SHP77 treated with DMSO at 0.1 percent for 48 hours (cell line): ENCODE results near the gene FKBP5.

Source experiments
- DNase-seq: peaks from one replicate; lab custom pipeline; 2025; lab: John Stamatoyannopoulos, UW

Gene FKBP5

DNA sequence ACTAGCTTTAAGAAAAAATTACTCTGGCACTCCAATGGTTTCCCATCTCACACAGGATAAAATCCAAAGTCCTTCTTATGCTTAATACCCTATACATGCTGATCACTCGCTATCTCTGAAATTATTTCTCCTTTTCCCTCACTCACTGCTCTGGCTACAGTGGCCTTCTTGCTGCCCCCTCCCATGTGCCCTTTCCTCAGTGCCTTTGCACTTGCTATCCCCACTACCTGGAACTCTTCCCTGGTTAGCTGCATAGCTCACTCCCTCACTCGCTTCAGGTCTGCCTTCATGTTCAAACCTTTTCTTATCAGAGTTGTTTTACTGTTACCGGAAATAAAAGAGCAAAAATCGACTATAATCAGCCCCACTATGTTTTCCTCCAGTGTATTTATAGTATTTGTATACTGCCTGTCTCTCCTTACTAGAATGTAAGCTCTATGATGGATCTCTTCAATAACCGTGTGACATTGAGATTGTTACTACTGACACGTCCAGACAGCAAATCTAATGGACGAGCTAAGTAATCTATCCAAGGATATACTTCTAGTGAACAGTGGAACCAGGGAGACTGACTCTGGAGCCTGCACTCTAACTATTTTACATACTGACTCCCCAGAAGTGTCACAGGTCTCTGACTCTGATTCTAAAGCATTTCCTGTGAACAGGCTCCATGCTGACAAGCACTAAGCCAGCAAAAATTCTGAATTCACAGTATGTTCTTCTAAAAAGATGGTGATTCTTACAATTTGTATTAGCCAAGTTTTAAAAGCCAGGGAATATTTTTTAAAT, 25.1 kb downstream of the FKBP5 start:
- DNase-seq: no peak

DNA sequence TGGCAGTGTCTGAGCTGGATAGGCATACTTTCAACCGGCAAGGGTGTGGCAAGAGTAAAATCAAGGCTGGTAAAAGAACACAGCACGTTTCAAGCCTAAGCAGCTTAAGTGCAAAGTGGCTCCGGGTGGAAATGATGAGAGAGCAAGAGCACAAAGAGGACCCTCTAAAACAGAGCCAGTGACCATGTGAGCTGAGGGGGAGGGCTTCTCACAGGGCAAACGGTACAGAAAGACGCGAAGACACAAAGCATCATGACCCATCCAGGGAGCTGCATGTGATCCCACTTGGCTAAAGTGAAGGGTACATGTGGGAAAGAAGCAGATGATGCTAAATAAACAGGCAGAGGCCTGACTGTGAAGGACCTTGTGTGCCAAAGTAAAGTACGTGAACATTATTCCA, 25.7 kb downstream of the FKBP5 start:
- no peak for DNase-seq

DNA sequence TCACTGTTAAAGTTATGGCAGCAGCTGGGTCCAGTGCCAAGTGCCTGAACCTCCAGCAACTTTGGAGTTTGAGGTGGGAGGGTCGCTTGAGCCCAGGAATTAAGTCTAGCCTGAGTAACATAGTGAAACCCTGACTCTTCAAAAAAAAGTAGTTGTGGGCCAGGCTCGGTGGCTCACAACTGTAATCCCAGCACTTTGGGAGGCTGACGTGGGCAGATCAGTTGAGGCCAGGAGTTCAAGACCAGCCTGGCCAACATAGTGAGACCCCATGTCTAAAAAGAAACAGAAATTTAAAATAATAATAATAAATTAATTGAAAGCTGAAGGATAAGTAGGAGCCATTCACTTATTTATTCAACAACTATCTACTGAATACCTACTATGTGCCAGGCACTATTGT, 33.8 kb downstream of the FKBP5 start:
- no peak for DNase-seq

DNA sequence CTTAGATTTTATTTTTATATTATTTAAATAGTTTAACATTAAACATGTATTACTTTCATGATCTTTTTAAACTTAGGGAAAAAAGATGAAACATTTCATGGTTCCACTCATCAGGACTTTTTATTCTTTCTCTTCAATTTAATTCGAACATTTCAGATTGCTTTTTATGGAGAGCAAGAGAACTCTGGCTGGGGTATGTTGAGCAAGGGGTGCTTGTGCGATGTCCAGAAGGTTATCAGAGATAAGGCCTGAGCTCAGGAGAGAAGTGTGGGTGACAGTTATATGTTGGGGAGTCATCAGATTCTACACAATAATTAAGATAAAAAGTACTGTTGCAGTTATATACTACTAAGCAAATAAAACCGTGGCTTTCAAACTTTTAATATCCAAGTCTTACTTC, 37.5 kb downstream of the FKBP5 start:
- no peak for DNase-seq

DNA sequence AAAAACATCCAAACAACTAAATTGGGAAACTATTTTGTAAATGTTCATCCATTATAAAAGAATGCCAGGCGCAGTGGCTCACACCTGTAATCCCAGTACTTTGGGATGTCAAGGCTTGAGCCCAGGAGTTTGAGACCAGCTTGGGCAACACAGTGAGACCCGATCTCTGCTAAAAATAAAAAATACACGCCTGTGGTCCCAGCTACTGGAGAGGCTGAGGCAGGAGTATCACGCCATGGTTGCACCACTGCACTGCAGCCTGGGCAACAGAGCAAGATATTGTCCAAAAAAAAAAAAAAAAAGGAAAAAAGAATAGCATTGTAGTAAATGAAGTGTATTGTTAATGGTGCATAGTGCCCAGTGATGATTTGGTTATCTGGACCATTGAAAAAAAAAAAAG, 38.7 kb downstream of the FKBP5 start:
- no peak for DNase-seq

DNA sequence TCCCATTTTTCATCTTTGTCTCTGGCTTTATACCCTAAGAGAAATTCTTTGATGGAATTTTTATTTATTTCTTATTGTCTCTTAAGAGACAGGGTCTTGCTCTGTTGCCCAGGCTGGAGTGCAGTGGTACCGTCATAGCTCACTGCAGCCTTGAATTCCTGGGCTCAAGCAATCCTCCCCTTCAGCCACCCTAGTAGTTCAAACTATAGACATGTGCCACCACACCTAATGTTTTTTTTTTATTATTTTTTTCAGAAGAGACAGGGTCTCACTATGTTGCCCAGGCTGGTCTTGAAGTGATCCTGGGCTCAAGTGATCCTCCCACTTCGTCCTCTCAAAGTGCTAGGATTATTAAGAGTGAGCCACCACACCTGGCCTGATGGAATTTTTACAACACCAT, 40.5 kb downstream of the FKBP5 start:
- DNase-seq: no peak

DNA sequence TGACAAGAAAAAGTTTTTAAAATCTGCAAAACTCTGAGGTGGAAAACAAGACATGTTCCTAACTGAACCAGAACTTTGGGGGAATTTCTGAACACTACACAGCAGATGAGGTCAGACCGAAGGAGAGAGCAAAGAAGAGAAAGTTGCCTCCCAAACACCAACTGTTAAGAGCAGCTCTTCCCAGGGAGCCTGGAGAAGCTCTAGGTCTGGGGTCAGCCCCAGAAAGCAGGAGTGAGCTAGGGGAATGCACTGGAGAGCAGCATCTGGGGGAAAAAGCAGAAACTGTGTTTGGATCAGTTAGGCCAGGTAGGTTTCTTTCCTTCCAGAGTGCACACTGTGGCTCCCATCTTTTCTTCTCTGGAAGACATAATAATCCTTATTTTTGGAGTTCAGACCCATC, 41.3 kb downstream of the FKBP5 start:
- no peak for DNase-seq

DNA sequence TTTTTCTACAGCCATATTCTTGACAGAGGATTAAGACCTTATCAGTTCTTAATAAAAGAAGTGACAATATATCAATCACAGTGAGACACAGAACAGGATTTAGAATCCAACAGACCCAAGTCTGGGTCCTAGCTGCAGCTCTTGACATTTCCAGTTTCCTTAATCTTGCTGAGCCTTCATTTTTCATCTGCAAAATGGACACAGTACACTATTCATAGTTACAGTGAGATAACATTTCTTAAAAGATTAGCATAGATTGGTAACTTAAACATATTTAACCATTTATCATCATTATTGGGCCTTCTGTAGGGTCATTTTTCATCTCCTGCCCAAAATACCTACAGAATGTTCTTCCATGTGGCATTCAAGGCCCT, 45.6 kb downstream of the FKBP5 start:
- DNase-seq: no peak

DNA sequence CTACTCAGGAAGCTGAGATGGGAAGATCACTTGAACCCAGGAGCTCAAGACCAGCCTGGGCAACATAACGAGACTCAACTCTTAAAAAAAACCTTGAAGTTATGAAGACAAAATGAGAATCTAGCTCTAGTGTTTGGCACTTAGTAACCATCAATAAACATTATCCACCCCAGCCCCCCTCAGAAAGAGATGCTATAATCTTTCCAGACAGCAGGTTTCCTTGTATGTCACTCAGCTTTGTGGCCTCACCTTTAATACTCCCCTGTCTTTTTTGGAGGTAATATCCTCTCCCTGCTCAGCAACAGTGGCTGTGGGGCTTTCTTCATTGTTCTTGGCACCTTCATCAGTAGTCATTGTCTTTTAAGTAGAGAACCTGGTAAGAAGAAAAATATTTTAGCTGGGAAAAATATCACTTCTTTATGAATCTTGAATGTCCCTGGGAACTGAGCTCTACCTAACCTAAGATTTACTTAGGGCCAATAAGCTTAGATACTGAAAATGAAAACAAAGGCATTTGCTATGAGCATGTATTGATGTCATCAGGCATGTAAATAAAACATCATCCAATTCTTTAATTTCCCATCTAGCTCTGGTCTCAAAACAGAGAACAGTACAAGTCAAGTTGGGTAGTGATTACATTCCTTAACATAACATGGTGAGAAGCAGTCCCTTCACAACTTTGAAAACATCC, 46.1 kb downstream of the FKBP5 start:
- no peak for DNase-seq

DNA sequence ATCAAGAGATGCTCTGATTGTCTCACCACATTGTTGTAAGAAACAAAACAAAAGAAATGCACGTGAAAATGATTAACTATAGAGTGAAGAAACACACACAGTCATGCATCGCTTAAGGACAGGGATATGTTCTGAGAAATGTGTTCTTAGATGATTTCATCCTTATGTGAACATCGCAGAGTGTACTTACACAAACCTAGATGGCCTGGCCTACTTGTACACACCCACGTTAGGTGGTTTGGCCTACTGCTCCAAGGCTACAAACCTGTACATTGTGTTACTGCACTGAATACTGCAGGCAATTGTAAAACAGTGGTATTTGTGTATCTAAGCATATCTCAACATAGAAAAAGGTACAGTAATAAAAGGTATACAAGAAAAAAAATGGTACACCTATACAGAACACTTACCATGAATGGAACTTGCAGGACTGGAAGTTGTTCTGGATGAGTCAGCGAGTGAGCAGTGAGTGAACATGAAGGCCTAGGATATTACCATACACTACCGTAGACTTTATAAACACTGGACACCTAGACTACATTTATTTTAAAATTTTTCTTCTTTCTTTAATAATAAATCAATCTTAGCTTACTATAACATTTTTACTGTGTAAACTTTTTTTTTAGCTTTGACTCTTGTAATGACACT, 48.6 kb downstream of the FKBP5 start:
- DNase-seq: no peak

DNA sequence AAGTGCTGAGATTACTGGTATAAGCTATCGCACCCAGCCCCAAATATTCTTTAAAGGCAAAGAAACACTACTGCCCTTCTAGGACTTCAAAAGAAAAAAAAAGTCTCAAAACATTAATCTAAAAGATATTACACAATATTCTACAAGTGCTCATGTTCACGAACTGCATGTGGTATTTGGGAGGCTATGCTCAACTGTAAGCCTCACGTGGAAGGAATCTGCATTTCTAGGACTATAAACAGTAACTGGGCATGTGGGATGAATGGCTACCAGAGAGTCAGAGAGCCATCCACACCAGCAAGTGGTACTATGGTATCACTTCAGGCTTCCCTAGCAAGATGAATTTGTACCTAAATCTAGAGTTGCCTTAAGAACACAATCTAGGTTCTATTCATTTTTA, 50.0 kb downstream of the FKBP5 start:
- DNase-seq: no peak

DNA sequence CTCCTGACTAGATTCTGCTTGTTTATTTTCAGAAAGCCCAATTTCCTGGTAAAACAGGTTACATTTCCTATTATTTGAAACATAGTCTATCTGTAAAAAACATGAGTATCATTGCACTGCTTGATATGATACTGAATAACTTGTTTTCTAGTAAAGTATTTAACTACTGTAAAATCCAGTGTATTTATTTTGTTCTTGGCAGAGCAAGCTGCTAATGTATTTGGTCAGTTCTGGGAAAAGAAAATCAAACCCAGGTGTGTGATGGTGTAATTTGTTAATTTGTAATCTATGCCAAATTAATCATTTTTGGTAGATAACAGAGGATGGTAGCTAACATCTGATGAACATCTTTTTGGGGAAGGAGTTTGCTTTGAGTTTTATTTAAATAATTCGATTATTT, 50.8 kb downstream of the FKBP5 start:
- no peak for DNase-seq

DNA sequence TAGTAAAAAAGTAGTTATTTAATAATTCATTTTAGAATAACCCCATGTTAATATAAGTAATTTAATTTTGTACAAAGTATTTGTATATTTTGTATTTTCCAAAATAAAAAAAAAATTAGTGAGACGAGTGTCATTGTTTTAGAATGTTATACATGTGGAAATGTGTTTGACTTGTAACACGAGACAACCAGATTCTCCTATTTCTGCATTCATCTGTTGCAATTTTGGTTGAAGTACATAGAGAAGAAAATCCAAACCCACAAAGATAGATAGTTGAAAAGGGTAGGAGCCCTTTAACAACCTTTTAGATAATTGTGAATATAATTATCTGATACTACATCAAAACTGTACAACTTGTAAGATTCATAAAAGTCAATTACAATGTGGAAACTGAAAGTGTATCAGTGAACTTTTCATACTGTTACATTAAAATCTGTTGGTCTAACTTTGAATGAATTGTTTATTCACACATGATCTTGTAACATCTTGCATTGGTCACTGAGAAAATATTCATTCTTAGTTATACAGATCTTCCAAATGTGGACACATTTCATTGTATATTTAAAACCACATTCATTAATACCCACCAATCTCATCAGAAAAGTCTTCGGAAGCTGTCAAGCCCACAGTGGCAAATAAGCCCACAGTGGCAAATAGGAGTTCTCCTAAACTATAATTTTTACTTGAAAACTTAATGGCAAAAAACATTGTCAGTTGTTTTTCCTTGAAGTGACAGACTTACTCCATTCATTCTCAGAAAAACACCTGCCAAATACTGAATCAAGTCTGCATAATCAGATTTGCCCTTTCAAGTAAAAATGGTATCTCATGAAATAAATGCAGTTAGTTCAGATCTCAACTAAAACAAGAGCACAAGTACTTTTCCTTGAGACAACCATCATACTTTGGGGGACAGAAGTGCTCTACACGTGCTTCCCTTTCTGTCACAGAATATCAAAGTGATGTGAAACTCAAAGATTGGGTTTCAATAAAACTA, 52.8 kb downstream of the FKBP5 start:
- no peak for DNase-seq

DNA sequence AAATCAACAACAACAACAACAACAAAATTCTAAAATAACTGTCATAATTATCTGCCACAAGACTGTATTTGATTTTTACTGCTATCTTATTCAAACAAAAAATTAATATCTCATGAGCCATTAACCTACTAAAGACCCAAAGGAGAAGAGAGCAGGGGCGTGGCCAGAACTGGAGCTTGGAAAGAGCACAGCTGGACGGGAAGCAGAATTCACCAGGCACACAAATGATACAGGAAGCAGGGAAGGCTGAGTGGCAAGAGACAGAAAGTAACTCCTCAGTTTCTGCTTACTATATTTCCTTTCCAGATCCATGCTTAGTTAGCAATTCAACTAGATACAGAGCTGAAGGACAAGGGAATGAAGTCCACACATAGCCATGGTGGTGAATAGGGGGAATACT, 54.4 kb downstream of the FKBP5 start:
- DNase-seq: no peak

DNA sequence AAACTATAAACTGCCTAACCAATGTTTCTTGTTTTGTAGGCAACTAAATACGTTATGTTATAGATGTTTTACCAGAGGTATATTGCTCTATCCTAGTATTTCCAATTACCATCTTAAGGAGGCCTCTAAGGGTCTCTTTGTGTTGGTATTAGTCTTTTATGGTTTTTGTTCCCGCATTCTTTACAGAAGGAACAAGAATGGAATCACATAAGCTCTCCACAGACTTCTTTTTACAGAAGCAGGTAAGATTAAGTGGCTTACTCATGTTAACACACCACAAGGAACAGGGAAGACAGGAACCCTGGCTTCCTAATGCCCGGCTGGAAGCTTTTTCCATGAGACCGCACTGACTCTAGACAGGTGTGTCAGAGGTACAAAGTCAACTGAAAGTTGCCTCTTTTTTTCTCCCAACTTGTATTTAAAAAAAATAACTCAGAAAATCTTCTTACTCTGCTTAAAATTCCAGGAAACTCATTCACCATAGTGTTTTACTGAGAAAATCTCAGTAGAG, 55.1 kb downstream of the FKBP5 start:
- DNase-seq: no peak

DNA sequence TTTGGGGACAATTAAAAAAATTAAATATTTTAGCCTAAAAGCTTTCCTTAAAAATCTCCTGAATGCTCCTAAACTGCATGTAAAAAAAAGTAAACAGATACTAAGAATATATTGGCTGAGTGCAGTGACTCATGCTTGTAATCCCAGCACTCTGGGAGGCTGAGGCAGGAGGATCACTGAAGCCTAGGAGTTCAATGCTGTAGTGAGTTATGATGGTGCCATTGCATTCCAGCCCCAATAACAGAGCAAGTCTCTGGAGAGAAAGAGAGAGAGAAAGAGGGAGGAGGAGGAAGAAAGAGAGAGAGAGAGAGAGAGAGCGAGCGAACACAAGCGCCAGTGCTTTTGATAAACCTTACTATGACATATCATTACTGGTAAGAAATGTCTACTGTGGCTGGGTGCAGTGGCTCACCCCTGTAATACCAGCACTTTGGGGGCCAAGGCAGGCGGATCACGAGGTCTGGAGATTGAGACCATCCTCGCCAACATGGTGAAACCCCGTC, 58.8 kb downstream of the FKBP5 start:
- no peak for DNase-seq

DNA sequence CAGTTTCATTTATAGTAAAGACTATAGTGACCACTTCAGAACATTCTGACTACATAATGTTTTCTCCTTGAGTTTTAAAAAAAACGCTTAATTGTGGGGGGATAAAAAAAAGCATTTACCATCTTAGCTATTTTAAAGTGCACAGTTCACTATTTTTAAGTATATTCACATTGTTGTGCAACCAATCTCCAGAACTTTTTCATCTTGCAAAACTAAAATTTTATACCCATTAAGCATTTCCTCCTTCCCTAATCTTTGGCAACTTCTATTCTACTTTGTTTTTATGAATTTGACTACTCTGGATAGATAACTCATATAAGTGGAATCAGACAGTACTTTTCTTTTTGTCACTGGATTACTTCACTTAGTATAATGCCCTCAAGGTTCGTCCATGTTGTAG, 62.3 kb downstream of the FKBP5 start:
- DNase-seq: no peak

DNA sequence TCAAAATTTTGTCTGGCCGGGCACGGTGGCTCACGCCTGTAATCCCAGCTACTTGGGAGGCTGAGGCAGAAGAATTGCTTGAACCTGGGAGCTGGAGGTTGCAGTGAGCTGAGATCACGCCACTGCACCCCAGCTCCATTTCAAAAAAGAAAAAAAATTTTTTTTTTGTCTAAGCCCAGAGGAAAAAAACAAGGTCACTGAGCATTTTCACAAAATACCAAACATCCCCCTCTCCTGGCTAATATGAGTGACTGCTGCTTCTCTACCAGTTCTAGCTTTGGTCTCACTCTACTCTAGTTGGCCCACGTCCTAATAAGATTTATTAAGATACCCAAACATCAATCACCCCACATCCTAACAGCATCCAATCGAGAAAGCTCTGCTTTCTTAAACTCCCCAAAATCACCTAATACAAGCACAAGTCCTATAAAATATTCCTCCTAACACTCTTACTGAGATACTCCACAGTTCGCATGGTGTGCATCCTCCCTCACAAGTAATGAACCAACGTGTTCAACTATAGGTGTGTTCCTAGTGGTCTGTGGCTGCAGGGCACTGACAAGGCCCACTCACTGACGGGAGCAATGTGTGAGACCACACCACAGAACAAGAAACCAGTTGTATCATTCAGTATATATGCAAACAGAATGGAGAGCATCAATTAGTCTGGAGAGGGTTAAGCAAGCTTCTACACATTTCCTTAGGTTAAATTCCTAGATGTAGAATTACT, 64.2 kb downstream of the FKBP5 start:
- DNase-seq: no peak

DNA sequence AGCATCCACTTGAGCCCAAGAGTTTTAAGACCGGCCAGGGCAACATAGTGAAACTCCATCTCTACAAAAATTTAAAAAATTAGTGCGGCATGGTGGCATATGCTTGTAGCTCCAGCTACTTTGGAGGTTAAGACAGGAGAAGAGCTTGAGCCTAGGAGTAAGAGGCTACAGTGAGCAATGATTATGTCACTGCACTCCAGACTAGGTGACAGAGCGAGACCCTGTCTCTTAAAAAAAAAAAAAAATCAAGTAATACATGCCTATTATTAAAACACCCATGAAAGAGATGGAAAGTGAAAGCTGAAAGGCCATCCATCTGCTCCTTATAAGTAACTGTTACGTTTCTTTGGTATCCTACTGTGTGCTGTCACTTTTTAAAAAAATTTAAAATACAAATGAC, 66.4 kb downstream of the FKBP5 start:
- DNase-seq: no peak

DNA sequence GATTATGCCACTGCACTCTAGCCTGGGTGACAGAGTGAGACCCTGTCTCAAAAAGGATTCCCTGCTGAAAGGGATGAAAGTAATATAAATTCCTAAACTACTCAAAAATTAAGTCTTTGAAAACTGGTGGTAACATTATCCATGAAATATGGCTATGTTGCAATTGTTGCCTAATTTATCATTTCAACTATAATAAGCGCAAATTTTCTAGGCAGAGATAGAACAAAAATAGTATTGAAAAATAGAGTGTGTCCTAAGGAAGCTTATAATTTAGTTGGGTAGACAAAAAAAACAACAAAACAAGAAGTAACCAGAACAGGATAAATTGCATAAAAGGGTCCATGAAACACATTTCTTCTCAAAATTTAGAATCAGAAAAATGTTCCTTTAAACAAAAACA, 68.0 kb downstream of the FKBP5 start:
- no peak for DNase-seq

DNA sequence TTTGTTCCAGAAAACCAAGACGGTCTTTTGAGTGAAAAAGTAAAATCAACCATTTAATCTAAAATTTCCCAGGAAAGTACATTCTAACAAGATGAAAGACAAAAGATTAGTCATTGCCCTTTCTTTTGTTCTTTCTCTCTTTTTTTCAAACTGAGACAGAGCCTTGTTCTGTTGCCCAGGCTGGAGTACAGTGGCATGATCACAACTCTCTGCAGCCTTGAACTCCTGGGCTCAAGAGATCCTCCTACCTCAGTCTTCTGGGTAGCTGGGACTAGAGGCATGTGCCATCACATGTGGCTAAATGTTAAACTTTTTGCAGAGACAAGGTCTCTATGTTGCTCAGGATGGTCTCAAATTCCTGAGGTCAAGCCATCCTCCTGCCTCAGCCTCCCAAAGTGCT, 75.0 kb downstream of the FKBP5 start:
- no peak for DNase-seq
